ENCODE results near the gene PMEPA1. TPM values are rescaled to one million over a fixed set of nuclear protein-coding genes. Genes with fewer than 3 reads are reported as not detected.

PMEPA1 gene
- total and polyA plus RNA-seq, 2 donors (not counting 3 experiments of a cell fraction or from before 2014, with no cell fraction given) = 31.6 to 33.2 TPM

DNA sequence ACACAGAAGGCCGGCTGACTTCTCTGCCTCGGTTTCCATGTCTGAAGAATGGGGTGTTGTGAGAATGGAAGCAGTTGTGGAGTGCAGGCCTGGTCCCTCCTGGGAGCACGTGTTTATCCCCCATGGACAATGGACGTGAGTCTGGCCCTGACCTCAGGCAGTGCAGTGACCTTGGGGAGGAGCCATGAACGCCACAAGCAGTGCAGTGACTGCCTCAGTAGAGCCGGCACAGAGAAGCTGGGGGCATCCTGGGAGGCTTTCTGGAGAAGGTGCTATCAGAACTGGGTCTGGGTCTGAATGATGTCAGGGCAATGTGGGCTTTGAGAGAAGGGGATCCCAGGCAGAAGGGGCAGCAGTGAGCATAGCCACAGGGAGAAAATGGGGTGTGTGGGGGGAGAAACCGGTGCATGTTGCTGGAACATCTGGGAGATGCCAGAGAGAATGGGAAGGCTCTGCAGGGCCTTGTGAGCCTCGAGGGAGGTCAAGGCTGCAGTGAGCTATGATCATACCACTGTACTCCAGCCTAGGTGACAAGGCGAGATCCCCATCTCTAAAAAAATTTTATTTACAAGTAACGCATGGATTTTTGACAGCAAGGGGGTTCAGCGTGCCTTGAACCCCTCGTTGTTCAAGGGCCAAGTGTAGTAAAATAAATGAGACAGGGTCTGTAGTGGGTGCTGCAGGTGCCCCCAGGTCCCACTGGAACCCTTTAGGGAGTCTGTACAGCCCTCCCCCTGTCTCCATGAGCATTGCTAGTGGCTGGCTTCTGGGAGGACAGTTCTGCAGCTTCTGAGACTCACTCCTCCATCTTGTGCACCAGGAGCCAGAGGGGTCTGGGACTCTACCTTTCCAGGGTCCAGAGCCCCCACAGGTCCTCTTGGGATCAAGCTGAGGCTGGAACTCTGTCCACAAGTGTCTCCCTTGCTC, 62.5 kb downstream of the PMEPA1 start:
- H3K36me3 ChIP-seq (ENCODE audit: control insufficient read depth in 2 of 2, extremely low read depth in 1 of 2, insufficient read depth in 2 of 2, low read length in 2 of 2) = peaks cover 3 to 7% of the 10 kb centered on the region in 2 experiments
- H3K79me2 ChIP-seq (ENCODE audit: control insufficient read depth, insufficient read depth, low read length) = no peaks in the 10 kb centered on the region
- H3K9me3 ChIP-seq (replicated peaks; ENCODE audit: control insufficient read depth, insufficient read depth, low read length) = no peaks in the 10 kb centered on the region
- H3K4me2 ChIP-seq (ENCODE audit: insufficient read depth, low read length) = no peak overlapping the region
- FAIRE-seq = no peak
- no peak for TF ChIP-seq FOS (IDR thresholded peaks at IDR 0.05; ENCODE audit: borderline replicate concordance, insufficient read depth, low read length)
- TF ChIP-seq POLR2A (IDR thresholded peaks at IDR 0.05; ENCODE audit: low read depth, low read length) = no peak
- TF ChIP-seq JUN (IDR thresholded peaks at IDR 0.05; ENCODE audit: borderline replicate concordance, insufficient read depth, insufficient read length, low read depth) = no peak
- TF ChIP-seq MYC (IDR thresholded peaks at IDR 0.05; ENCODE audit: low read depth, low read length) = no peak
- no peak for TF ChIP-seq EZH2 (IDR thresholded peaks at IDR 0.05; ENCODE audit: borderline replicate concordance, low read depth, low read length, severe bottlenecking)
- no peaks in the 10 kb centered on the region for H3K4me1 ChIP-seq (ENCODE audit: control insufficient read depth, extremely low read depth, insufficient read depth, low read length)
- no peaks in the 10 kb centered on the region for H4K20me1 ChIP-seq (replicated peaks; ENCODE audit: control insufficient read depth, extremely low read depth, insufficient read depth, low read length)
- intact Hi-C loops (cut with micrococcal nuclease) (no loop called here), dilution Hi-C loops (cut with MboI; ENCODE audit: extremely low pct_ligation_motif_present, low sequenced_read_pairs) (loop anchor here (25.0 kb wide), 1 partner anchor 440 kb away; no protein-coding TSS in a partner anchor)
- no peak overlapping the region for H2AFZ ChIP-seq (ENCODE audit: low read depth, low read length)
- ChIA-PET POLR2A (no interaction called here), CTCF (interaction anchor here (1.1 to 1.6 kb wide), 3 partner anchors 24 to 533 kb away, joined by 3 to 6 read pairs (median 4); no protein-coding TSS in a partner anchor)
- H3K27ac ChIP-seq (ENCODE audit: insufficient read depth, low read depth, low read length) = no peak overlapping the region
- H3K9ac ChIP-seq (replicated peaks; ENCODE audit: extremely low read depth, insufficient read depth, low read length) = no peak overlapping the region
- no TSS peak for BruUV-seq (replicated peaks)
- H3K27me3 ChIP-seq (ENCODE audit: control insufficient read depth in 2 of 2, insufficient read depth in 2 of 2, low read length in 2 of 2) = peaks cover 0 to 5% of the 10 kb centered on the region in 2 experiments
- H3K9me1 ChIP-seq (replicated peaks; ENCODE audit: control insufficient read depth, extremely low read depth, insufficient read depth, low read length) = no peaks in the 10 kb centered on the region
- DNase-seq (ENCODE audit: low read depth, low spot score) = no peak
- H3K4me3 ChIP-seq (replicated peaks in 1 of 3; ENCODE audit: insufficient read depth in 1 of 3, low read depth in 1 of 3, low read length in 3 of 3) = no peak overlapping the region

DNA sequence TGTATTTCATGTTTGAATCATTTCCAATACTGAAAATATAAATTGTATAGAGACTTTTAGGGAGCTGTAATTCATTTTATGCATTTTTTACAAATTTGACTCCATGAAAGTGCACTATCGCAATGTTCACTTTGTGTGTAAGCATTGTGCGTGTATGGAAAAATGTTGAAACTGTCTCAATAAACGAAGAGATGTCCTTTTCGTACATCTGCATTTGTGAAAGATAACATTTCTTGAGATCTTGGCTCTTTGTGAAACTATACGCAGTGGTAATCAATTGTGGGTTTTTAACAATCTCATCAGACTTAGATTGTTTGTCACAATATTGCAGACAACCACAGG, 70.9 kb downstream of the PMEPA1 start:
- BruUV-seq (replicated peaks) = no TSS peak
- Histone ChIP-seq H4K20me1 (replicated peaks; ENCODE audit: control insufficient read depth, extremely low read depth, insufficient read depth, low read length) (no peaks in the 10 kb centered on the region), H3K79me2 (ENCODE audit: control insufficient read depth, insufficient read depth, low read length) (no peaks in the 10 kb centered on the region), H3K27ac (ENCODE audit: insufficient read depth, low read depth, low read length) (no peak overlapping the region), H3K9ac (replicated peaks; ENCODE audit: extremely low read depth, insufficient read depth, low read length) (no peak overlapping the region), H3K4me1 (ENCODE audit: control insufficient read depth, extremely low read depth, insufficient read depth, low read length) (no peaks in the 10 kb centered on the region), H3K9me3 (replicated peaks; ENCODE audit: control insufficient read depth, insufficient read depth, low read length) (no peaks in the 10 kb centered on the region), H3K27me3 (ENCODE audit: control insufficient read depth in 2 of 2, insufficient read depth in 2 of 2, low read length in 2 of 2) (peaks cover 16 to 38% of the 10 kb centered on the region in 2 experiments), H3K36me3 (ENCODE audit: control insufficient read depth in 2 of 2, extremely low read depth in 1 of 2, insufficient read depth in 2 of 2, low read length in 2 of 2) (no peaks in the 10 kb centered on the region), H3K9me1 (replicated peaks; ENCODE audit: control insufficient read depth, extremely low read depth, insufficient read depth, low read length) (no peaks in the 10 kb centered on the region), H3K4me3 (replicated peaks in 1 of 3; ENCODE audit: insufficient read depth in 1 of 3, low read depth in 1 of 3, low read length in 3 of 3) (no peak overlapping the region), H2AFZ (ENCODE audit: low read depth, low read length) (no peak overlapping the region), H3K4me2 (ENCODE audit: insufficient read depth, low read length) (no peak overlapping the region)
- CTCF ChIA-PET = no interaction called here
- DNase-seq (ENCODE audit: low read depth, low spot score) (no peak), FAIRE-seq (no peak)
- no peak for TF ChIP-seq FOS (IDR thresholded peaks at IDR 0.05; ENCODE audit: borderline replicate concordance, insufficient read depth, low read length)
- TF ChIP-seq MYC (IDR thresholded peaks at IDR 0.05; ENCODE audit: low read depth, low read length) = no peak
- TF ChIP-seq POLR2AphosphoS5 (IDR thresholded peaks at IDR 0.05; ENCODE audit: insufficient read depth, low read depth, low read length) = no peak
- no peak for TF ChIP-seq EZH2 (IDR thresholded peaks at IDR 0.05; ENCODE audit: borderline replicate concordance, low read depth, low read length, severe bottlenecking)
- TF ChIP-seq, protein P1, sequence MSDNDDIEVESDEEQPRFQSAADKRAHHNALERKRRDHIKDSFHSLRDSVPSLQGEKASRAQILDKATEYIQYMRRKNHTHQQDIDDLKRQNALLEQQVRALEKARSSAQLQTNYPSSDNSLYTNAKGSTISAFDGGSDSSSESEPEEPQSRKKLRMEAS (IDR thresholded peaks at IDR 0.05; ENCODE audit: insufficient read depth, insufficient read length) = no peak
- dilution Hi-C loops (cut with MboI; ENCODE audit: extremely low pct_ligation_motif_present, low sequenced_read_pairs) (loop anchor here (25.0 kb wide), 1 partner anchor 448 kb away; no protein-coding TSS in a partner anchor), intact Hi-C loops (cut with micrococcal nuclease) (no loop called here)
- POLR2A ChIA-PET = no interaction called here

Measured in endothelial cell of umbilical vein (primary cell).